ENCODE results near the gene ZNF879. TPM values are rescaled to one million over a fixed set of nuclear protein-coding genes. Genes with fewer than 3 reads are reported as not detected.

ZNF879 gene
- total RNA-seq, 1 donor from 2014 or later: 10.4 TPM

- Histone ChIP-seq H3K27ac (no peak within 1 kb of the TSS), H3K79me2 (ENCODE audit: low read depth) (peaks cover 6% of the 10 kb centered on the region), H4K20me1 (ENCODE audit: low read depth) (no peaks in the 10 kb centered on the region), H3F3A (ENCODE audit: low read depth) (peaks cover 11% of the 10 kb centered on the region), H3K9ac (peak within 1 kb of the TSS; percentile 33), H3K9me3 (ENCODE audit: low read depth) (peaks cover 14% of the 10 kb centered on the region), H3K27me3 (peaks cover 13% of the 10 kb centered on the region), H3K4me1 (peaks cover 6% of the 10 kb centered on the region), H3K4me2 (peak within 1 kb of the TSS; percentile 78), H2AFZ (replicated peaks) (peak within 1 kb of the TSS; percentile 77), H3K4me3 (peak within 1 kb of the TSS; percentile 60), H3K36me3 (no peaks in the 10 kb centered on the region)
- Mint-ChIP-seq H3K4me1 (peaks cover 3% of the 10 kb centered on the region), H3K4me3 (peak within 1 kb of the TSS; percentile 91), H3K36me3 (peaks cover 36% of the 10 kb centered on the region), H3K27ac (peak within 1 kb of the TSS; percentile 76), H3K9me3 (peaks cover 62% of the 10 kb centered on the region), H3K27me3 (ENCODE audit: insufficient read depth, low read depth) (peaks cover 6% of the 10 kb centered on the region)
- DNase-seq (ENCODE audit: low spot score): peak; percentile 94
- TF ChIP-seq CTCF (IDR thresholded peaks at IDR 0.05): no peak
- TF ChIP-seq EZH2 (IDR thresholded peaks at IDR 0.05): no peak
- TF ChIP-seq EZH2phosphoT487 (IDR thresholded peaks at IDR 0.05): no peak
These were observed 36.8 kb downstream of the ZNF879 start, which contains the start of gene ZNF354C for GRCh38 chr5:179060116-179061008. ZNF354C (plus strand) TSS chr5:179060373; CDS start chr5:179062069, 1,696 bp downstream.

GRCh38 chr5:179061025-179061424, 37.4 kb downstream of the ZNF879 start:
- H3K27ac Mint-ChIP-seq: no peak overlapping the region
- TF ChIP-seq CTCF (IDR thresholded peaks at IDR 0.05) (no peak), EZH2 (IDR thresholded peaks at IDR 0.05) (no peak), EZH2phosphoT487 (IDR thresholded peaks at IDR 0.05) (no peak)
- peaks cover 66% of the 10 kb centered on the region for H3K9me3 Mint-ChIP-seq
- Histone ChIP-seq H3K4me3 (peak overlapping the region; percentile 60), H3K9me3 (ENCODE audit: low read depth) (peaks cover 14% of the 10 kb centered on the region), H3K4me2 (peak overlapping the region; percentile 78), H3K27ac (no peak overlapping the region), H3F3A (ENCODE audit: low read depth) (peaks cover 5% of the 10 kb centered on the region), H2AFZ (replicated peaks) (no peak overlapping the region), H3K27me3 (peaks cover 13% of the 10 kb centered on the region), H3K79me2 (ENCODE audit: low read depth) (peaks cover 6% of the 10 kb centered on the region), H3K36me3 (peaks cover 5% of the 10 kb centered on the region), H3K9ac (peak overlapping the region; percentile 33), H4K20me1 (ENCODE audit: low read depth) (no peaks in the 10 kb centered on the region), H3K4me1 (peaks cover 6% of the 10 kb centered on the region)
- DNase-seq (ENCODE audit: low spot score): no peak
- H3K4me3 Mint-ChIP-seq: peak overlapping the region; percentile 91
- H3K4me1 Mint-ChIP-seq: peaks cover 3% of the 10 kb centered on the region
- peaks cover 9% of the 10 kb centered on the region for H3K27me3 Mint-ChIP-seq (ENCODE audit: insufficient read depth, low read depth)
- peaks cover 41% of the 10 kb centered on the region for H3K36me3 Mint-ChIP-seq

- no peaks in the 10 kb centered on the region for H3K27me3 ChIP-seq
- no peak overlapping the region for H3K4me3 Mint-ChIP-seq
- H3K36me3 Mint-ChIP-seq: peaks cover 79% of the 10 kb centered on the region
- TF ChIP-seq EZH2phosphoT487 (IDR thresholded peaks at IDR 0.05) (no peak), CTCF (IDR thresholded peaks at IDR 0.05) (no peak), EZH2 (IDR thresholded peaks at IDR 0.05) (no peak)
- no peak overlapping the region for H3K27ac Mint-ChIP-seq
- no peaks in the 10 kb centered on the region for H4K20me1 ChIP-seq (ENCODE audit: low read depth)
- H3K9me3 Mint-ChIP-seq: peaks cover 87% of the 10 kb centered on the region
- peaks cover 16% of the 10 kb centered on the region for H3K36me3 ChIP-seq
- peaks cover 11% of the 10 kb centered on the region for H3K9me3 ChIP-seq (ENCODE audit: low read depth)
- no peak for DNase-seq (ENCODE audit: low spot score)
- no peak overlapping the region for H3K4me2 ChIP-seq
- no peak overlapping the region for H2AFZ ChIP-seq (replicated peaks)
- peaks cover 5% of the 10 kb centered on the region for H3K79me2 ChIP-seq (ENCODE audit: low read depth)
- peaks cover 3% of the 10 kb centered on the region for H3K4me1 Mint-ChIP-seq
- no peaks in the 10 kb centered on the region for H3F3A ChIP-seq (ENCODE audit: low read depth)
- H3K4me3 ChIP-seq: no peak overlapping the region
- H3K4me1 ChIP-seq: peaks cover 5% of the 10 kb centered on the region
- peaks cover 7% of the 10 kb centered on the region for H3K27me3 Mint-ChIP-seq (ENCODE audit: insufficient read depth, low read depth)
- no peak overlapping the region for H3K9ac ChIP-seq
- no peak overlapping the region for H3K27ac ChIP-seq
These were observed 42.1 kb downstream of the ZNF879 start for GRCh38 chr5:179065703-179066102.
